NK-92 (cell line): ENCODE data around the gene CD96.
"Not testable (repeated sequence)": the region's sequence is repeated elsewhere in the genome, so short reads cannot be mapped to it uniquely, and the experiment has no call there.

Experiments
- DNase-seq: peaks from one replicate; lab custom pipeline; 2025; ENCODE audit not compliant: unreplicated experiment; lab: John Stamatoyannopoulos, UW

The CD96 gene

DNA sequence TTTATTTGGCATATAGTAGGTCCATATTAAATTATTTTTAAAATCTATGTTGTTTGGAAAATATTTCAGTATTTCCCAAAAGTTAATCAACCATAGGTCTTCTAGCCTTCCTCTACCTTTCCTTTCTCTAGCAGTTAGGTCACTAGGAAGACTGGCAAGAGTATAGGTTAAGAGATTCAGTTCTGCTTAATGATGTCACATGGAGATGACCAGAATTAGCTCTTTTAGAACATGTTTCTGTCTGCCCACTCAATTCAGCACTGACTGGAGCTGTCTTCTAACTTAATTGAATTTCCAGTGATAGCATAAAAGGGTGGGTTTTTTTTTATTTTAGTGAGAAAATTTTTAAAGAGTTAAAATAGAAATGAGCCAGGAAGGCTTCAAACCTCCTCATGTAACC lies 76.9 kb downstream of the CD96 start:
- no peak for DNase-seq

DNA sequence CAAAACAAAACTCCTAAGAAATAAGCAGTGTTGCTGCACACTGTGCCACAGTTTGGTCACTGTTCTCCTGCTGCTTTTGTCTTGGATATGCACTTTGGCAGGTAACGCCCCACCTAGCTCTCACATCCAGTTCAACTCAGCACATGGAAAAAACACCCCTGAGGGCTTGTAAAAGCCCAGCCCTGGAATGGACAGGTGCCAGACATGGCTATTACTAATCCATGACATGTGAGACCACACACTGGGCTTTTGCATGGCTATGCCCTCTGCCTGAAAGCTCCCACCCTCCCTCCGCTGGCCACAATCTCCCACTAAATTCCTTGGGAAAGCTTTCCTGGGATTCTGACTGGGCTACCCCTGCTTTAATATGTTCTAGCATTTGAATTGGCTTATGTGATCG lies 77.8 kb downstream of the CD96 start:
- DNase-seq, result no peak

DNA sequence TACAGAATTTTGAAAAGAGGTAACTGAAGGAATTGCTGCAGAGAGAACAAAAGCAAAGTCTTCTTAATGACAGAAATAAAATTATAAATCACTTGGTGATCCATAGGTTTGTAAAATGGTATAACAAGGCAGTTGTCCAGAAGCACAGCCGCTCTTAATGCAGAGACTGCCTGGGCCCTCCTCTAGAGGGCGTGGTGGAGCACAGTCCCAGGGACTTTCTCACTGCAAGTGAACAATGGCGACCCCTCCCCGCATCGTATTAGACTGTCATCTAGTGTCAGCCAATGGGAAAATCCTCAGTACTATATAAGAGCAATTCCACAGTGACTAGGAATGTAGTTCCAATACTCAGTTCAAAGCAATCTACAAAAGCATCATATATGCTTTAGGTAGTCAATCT lies 79.5 kb downstream of the CD96 start:
- DNase-seq, result no peak

DNA sequence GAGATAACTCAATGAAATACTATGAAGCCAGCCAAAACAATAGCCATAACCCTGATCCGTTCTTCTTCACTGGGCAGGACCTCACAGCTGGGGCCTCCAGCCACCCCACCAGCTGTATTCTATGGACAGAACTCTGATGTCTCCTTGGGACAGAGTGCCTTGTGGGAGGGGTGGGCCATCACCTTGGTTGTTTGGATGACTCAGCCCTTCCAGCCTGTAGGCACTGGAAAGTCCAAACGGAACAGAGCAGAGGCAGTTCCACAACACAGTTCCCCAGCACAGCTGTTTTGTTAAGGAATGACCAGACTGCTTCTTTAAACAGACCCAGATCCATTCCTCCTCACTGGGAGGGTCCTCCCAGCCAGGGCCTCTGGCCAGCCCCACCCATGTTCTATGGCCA lies 85.1 kb downstream of the CD96 start:
- no peak for DNase-seq

DNA sequence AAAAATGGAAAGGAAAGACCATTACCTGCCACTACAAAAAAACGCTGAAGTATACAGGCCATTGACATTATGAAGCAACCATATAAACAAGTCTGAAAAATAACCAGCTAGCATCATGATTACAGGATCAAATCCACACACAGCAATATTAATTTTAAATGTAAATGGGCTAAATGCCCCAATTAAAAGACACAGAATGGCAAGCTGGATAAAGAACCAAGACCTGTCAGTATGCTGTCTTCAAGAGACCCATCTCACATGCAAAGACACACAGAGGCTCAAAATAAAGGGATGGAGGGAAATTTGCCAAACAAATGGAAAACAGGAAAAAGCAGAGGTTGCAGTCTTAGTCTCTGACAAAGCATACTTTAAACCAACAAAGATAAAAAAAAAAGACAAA lies 87.0 kb downstream of the CD96 start:
- DNase-seq, result not testable (repeated sequence)

DNA sequence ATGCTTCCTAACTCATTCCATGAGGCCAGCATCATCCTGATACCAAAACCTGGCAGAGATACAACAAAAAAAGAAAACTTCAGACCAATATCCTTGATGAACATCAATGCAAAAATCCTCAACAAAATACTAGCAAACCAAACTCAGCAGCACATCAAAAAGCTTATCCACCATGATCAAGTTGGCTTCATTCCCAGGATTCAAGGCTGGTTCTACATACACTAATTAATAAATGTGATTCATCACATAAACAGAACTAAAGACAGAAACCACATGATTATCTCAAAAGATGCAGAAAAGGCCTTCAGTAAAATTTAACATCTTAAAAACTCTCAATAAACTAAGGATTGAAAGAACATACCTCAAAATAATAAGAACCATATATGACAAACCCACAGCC lies 88.6 kb downstream of the CD96 start:
- not testable (repeated sequence) for DNase-seq

DNA sequence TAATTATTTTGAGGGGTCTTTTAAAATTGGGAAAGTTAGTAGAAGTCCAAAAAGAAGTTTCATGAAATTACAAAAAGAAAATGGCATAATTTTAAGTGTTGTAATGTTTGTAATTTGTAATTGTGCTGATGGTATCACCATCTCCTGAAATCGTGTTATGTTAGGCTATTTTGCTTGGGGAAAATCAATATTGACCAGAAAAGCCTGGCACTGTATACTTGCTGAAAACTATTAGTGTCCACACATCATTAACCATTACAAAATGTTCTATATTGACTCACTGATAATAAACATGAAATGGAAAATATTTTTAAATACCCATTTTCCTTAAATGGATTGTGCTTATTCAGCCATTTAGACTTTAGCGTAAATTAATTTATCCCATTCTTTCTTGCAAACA lies 93.4 kb downstream of the CD96 start:
- DNase-seq, result no peak

DNA sequence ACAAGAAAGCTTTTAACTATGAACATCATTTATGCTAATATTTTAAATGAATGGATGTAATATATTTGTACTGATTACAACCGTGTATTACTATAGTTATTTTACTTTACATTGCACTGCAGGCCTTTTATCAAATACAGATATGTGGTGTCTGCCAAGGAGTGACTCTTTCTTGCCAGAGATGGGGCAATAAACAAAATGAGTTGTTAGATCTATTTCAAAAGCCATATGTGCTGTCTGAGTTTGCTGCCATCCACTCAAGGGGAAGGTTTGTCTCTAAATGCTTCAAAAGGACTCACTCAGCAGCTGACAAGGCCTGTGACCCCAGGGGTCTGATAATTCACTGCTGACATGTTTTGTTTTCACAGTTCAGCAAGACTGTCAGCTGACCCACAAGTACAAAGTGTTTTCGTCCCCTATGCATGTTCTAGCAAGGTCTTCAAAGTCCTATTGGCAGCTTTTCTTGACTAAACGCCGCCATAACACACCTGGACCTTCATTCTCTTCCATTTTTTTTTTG lies 94.4 kb downstream of the CD96 start:
- DNase-seq, result no peak

DNA sequence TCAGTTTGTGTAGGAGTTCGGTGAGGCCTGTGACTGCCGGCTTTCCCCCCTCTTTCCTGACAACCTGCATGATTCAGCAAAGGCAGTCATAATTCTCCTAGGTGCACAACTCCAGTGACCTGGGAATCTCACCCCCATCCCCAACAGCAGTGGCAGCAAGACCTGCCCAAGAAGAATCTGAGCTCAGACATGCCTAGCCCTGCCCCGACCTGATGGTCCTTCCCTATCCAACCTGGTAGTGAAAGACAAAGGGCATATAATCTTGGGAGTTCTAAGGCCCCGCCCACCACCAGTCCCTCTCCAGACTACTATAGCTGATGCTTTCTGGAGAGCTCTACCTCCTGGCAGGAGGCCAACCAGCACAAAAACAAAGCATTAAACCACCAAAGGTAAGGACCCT lies 97.3 kb downstream of the CD96 start:
- DNase-seq, result no peak

DNA sequence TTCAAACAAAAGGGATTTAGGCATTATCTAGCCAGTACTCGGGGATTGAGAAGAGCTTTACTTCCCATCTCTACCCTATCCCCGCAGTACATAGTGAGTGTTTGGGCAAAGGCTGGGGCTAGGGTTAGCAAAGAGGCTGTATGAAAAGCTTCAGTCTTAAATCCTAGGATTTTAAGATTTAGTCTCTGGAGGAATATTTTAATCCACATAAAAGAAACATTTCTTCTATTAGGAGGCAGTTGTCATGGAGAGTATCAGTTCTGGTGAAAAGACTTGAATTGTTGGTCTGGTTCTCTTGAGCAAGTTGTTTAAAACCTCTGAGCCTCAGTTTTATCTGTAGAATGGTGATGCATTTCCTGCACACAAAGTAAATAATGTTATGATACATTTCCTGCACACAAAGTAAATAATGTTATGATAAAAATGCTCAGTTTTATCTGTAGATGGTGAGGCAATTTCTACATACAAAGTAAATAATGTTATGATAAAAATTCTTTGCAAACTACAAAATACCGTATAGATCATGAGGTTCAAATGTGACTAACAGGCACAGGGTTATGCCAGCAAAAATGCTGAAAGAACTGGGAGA lies 107.1 kb downstream of the CD96 start:
- no peak for DNase-seq

DNA sequence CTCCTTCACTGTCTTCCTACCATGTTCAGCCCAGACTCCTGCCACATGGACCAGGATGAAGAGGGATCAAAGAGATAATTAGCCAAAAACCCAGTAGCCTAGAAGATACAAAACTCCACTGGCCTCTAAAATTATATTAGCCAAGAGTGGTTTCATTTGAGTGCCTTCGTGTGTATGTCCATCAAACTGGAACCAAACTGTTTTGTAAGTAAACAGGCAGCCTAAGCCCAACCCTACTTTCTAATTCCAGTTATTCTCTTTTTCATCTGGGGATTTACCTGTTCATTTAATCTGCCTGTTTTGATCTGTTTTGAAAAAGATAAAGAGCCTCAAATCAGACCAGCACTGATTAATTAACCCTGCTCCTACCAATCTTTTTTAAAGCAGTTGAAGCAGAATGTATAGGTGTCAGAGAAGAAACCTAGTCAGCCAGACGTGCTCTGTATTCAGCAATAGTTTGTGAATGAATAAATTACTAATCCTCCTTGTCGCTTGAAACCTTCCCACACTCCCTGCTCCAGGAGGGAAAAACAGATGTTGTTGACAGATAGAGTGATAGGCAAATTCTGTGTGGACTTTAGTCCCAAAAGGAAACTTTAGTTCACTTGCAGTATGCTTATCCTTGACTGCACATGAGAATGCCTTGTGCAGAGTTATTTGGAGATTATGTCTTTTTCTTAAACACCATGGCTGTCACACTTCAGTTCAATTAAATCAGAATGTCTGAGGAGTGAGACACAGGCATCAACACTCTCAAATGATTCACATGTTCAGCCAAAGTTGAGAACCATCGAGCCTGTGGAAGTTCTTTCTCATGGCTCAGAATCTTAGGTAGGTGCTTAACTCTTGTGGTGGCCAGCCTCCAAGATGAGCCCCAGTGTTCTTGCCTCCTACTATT lies 108.6 kb downstream of the CD96 start:
- no peak for DNase-seq

DNA sequence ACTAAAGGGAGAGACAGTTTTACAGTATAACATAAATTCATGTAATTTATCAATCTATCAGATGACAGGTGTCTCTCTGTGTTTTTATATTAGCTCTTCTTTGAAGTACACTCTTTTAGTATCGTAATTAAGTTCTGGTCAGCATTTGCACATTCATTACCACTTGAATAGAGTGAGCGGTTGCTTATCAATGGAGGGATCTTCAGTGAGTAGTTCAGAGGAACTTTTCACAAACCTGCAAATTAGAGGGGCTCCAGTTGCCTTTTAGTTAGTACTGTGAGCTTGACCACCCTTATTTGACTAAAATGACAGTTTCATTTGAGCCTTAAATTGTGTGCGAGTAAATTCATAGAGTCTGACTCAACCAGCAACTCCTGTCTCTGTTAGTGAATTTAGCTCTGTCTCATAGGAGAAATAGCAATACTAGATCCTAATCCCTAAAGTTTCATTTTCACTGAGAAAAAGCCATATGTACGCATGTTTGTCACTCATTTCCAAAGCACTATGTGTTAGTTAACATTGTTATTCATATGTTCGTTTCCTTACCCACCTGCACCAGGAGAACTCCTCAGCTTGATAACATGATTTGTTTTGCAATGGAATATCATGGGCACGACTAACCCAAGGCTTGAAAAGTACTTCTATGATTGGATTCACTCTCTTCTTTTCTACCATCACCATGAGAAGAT lies 110.6 kb downstream of the CD96 start:
- DNase-seq, result no peak

DNA sequence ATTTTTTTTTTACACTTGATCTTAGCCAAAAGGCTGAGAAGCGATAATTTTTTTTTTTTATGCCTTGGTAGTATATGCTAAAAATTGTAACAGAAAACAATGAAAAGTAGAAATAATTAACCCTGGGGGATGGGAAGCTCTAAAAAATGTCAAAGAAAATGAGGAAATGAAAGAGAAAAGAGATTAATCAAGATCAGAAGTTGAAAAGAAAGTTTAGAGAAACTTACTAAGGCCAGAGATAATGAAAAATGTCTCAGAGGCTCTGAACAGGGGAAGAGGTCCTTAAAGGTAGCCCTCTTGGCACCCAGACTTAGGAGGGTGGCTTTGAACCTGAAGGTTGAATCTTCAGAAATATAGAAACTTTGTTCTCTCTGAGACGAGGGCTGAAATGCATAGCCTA lies 111.8 kb downstream of the CD96 start:
- DNase-seq, result no peak

DNA sequence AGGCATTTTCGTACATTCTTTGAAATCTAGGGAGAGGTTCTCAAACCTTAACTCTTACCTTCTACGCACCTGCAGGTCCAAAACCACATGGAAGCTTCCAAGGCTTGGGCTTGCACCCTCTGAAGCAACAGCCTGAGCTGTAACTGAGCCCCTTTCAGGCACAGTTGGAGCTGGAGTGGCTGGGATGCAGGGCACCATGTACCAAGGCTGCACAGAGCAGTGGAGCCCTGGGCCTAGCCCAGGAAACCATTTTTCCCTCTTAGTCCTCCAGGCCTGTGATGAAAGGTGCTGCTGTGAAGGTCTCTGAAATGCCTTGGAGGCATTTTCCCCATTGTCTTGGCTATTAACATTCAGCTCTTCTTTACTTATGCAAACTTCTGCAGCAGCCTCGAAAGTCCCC lies 120.0 kb downstream of the CD96 start:
- DNase-seq, result no peak

DNA sequence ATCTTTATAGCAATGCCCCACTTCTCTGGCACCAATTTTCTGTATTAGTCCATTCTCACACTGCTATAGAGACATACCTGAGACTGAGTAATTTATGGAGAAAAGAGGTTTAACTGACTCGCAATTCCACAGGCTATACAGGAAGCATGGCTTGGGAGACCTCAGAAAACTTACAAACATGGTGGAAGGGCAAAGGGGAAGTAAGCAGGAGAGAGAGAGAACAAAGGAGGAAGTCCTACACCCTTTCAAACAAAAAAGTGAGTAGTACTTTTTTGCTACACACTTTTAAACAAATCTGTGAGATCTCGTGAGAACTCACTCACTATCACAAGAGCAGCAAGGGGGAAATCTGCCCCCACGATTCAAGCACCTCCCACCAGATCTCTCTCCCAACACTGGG lies 120.9 kb downstream of the CD96 start:
- no peak for DNase-seq

DNA sequence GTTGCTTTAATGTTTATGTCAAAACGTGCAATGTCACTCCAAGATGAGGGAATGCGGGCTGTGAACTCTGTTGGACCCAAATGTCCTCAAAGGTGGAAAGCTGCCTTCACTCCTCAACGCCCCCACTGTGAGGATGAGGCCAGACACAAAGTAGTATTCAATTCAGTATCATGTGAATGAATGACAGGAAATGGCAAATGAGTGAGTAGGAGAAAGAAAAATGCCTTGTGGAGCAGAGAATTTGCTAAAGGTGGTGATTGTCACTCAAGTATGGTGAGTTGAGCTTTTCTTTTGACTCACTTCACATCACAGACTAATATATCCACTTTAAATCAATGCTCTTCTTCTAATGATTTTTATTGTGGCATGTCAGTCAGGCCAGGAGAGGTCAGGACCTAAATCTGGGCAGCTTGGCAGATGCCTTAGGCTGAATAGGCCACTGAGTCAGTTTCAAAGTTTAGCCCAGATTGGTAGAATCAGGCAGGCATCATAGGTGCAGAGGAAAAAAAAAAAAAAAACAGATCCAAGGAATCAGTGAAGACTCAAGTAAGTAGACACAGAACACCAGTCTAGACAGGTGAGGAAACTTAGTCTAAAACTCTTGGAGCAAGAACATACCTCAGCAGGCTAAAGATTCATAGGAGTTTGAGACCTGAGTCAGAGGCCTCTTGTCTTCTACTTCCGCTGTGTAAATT lies 124.2 kb downstream of the CD96 start:
- DNase-seq, result no peak

DNA sequence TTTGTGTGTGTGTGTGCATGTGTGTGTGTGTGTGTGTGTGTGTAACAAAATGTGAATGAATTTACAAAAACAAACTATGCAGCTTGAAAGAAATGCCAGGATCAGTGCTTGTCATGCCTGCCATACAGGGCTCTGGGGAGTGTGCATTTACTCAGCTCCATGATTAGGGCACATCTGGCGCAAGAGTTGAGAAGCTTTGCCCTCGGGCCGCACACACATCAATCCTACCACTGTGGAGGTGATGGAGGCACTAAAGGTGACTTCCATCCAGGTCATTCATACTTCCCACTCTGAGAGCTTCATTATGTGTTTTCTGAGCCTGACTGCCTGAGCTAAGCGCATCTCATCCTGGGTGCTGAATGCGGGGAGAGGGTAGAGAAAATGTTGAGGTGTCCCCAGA lies 125.2 kb downstream of the CD96 start:
- DNase-seq, result no peak

DNA sequence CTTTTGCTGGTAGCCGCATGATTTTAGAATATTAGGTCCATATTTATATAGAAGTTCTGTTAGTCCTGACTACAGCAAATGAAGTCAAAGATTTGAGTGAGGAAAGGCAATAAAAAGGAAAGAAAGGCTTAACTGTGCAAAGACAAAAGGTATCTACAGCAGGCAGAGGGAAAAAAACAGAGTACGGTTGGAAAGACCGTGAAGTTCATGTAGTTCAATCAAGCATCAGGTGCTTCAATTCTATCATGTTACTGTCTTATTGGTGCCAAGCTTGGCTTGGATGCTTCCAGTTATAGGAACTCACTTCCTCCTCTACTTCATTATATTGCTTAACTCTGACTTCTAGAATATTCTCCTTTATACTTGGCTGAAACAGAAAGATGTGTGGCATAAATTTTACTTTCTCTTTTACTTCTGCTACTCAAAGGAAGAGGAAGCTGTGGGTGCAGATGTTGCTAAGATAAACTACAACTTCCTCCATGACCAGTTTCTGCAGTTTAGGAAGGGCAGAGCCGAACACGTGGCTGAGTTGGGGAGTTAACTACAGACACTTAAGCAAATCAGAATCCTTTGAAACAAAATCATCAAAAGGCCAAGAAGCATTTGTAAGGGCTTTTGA lies 125.7 kb downstream of the CD96 start:
- DNase-seq, result no peak

DNA sequence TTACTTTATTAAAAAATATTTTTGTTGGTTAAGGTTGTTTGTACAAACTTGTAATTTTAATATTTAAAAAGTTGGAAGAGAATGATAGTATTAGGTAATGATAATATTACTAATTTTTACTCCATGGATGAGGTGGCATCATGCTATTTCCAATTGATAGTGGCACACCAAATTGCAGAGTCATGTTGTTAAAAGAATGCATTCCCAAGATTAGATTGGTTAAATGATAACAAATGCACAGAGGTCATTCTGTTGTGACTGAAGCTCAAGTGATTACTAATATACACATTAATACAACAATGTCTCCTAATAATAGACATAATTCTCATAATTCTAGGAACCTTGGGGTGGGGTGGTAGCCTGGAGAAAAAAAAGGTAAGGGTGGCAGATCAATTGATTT lies 126.3 kb downstream of the CD96 start:
- DNase-seq, result no peak

DNA sequence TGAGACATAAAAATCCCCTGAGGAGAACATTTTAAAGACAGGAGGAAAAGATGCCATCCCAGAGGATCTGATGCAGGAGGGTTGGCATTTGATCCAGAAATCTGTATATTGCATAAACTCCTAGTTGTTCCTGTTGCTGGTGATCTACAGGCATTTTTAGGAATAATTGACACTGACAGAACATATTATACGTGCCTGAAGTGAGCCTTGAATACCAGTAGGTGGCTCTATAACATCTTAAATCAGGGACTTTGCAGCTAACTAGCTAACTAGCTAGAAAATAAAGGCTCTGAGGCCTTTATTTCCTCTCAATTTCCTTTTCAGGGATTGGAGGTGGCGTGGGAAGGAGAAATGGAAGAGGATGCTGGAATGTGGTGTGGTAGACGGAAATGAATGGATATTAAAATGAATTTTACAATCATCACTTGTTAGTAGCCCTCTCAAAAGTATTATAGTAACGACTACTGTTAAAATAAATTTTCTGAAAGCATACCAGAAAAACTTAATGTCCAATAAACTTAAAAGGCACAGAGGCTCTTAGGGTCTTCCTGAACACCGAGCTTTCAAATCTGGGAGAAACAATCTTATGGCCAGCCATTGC lies 127.0 kb downstream of the CD96 start:
- no peak for DNase-seq
